BE2C (cell line): ENCODE results near the gene ZNF683.
"Not testable (repeated sequence)": the region's sequence is repeated elsewhere in the genome, so short reads cannot be mapped to it uniquely, and the experiment has no call there.

Experiments used
- DNase-seq: peaks from one replicate; pipeline ENCODE4 v3.0.0-alpha.2; 2020
- H3K27me3 ChIP-seq: fragments of 250-450 bp; sonication (Bioruptor Pico); 2 replicates; pipeline ENCODE4 v1.5.1; 2020; ENCODE audit warnings: mild to moderate bottlenecking
- H3K36me3 ChIP-seq: fragments of 250-450 bp; sonication (Bioruptor Pico); 2 replicates; pipeline ENCODE4 v1.5.1; 2020; ENCODE audit warnings: mild to moderate bottlenecking
- H3K4me1 ChIP-seq: fragments of 250-450 bp; sonication (Bioruptor Pico); 2 replicates; pipeline ENCODE4 v1.5.1; 2020
- H3K4me3 ChIP-seq: 2 replicates; pipeline ENCODE4 v1.5.1; 2011; ENCODE audit warnings: low read depth, low read length
- H3K9me3 ChIP-seq: fragments of 250-450 bp; sonication (Bioruptor Pico); 2 replicates; pipeline ENCODE4 v1.5.1; 2020
- TF ChIP-seq, protein P1 (sequence below): IDR thresholded peaks from 2 replicates; pipeline ENCODE4 v1.5.1; 2012; ENCODE audit warnings: mild to moderate bottlenecking, low read depth, low read length

The ZNF683 gene

DNA sequence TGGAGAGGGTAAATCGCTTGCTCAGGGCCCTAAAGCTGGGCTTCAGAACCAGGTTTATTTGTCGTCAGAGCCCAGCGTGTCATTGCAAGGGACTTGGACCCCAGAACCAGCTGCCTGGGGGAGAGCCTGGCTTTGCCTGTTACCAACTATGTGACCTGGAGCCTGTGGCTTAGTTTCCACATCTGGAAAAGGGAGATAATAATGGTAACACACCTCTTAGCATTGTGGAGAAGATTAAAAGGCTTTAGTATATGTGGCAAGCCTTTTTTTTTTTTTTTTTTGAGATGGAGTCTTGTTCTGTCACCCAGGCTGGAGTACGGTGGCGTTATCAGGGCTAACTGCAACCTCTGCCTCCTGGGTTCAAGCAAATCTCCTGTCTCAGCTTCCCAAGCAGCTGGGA, 42.3 kb downstream of the ZNF683 start:
- DNase-seq: no peak
- Histone ChIP-seq H3K9me3 (no peaks in the 10 kb centered on the region), H3K4me1 (no peaks in the 10 kb centered on the region), H3K4me3 (no peak overlapping the region), H3K36me3 (no peaks in the 10 kb centered on the region), H3K27me3 (no peaks in the 10 kb centered on the region)
- TF ChIP-seq, protein P1, sequence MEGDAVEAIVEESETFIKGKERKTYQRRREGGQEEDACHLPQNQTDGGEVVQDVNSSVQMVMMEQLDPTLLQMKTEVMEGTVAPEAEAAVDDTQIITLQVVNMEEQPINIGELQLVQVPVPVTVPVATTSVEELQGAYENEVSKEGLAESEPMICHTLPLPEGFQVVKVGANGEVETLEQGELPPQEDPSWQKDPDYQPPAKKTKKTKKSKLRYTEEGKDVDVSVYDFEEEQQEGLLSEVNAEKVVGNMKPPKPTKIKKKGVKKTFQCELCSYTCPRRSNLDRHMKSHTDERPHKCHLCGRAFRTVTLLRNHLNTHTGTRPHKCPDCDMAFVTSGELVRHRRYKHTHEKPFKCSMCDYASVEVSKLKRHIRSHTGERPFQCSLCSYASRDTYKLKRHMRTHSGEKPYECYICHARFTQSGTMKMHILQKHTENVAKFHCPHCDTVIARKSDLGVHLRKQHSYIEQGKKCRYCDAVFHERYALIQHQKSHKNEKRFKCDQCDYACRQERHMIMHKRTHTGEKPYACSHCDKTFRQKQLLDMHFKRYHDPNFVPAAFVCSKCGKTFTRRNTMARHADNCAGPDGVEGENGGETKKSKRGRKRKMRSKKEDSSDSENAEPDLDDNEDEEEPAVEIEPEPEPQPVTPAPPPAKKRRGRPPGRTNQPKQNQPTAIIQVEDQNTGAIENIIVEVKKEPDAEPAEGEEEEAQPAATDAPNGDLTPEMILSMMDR: no peak

DNA sequence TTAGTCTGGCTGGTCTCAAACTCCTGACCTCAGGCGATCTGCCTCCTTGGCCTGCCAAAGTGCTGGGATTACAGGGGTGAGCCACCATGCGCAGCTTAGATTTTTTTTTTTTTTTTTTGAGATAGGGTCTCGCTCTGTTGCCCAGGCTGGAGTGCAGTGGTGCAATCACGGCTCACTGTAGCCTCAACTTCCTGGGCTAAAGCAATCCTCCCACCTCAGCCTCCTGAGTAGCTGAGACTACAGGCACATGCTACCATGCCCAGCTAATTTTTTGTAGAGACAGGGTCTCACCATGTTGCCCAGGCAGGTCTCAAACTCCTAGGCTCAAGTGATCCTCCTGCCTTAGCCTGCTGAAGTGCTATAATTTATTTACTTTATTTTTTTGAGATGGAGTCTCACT, 43.2 kb downstream of the ZNF683 start:
- DNase-seq, H3K4me3 ChIP-seq, H3K27me3 ChIP-seq, H3K9me3 ChIP-seq, H3K36me3 ChIP-seq, H3K4me1 ChIP-seq: not testable (repeated sequence)

DNA sequence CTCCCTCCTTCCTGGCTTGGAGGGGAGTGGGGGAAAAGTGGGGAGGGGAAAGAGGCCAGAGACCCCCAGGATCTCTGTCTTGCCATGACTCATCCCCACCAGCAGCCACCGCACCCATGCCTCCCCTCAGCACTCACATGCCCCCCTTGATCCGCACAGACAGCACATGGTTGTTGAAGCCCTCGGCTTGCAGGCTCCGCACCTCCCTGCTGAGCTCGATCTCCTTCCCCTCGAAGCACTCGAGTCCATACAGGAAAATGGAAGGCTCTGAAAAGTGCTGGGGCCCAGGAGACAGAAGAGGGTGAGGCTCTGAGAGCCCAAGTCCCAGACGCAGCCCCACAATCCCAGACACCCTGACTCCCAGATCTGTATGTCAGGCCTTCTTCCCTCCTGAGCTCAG, 44.0 kb downstream of the ZNF683 start:
- TF ChIP-seq, protein P1: no peak

DNA sequence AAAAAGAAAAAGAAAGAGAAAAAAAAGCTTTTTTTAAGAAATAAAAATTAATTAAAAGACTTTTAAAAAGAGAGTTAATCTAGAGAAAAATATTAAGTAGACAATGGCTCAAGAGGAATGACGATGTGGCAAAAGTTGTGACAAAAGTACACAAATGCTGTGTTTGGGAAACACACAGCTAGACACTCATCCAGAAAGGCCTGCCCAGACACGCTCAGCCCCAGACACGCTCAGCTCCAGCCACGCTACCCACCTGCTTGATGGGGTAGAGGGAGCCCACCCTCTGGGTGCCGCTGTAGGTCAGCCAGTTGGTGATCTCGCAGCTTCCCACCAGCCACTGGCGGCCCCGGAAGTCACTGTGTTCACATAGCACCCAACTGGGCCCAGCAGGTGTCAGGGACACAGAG, 44.6 kb downstream of the ZNF683 start:
- TF ChIP-seq, protein P1: no peak
- DNase-seq: no peak

More for the DNA sequence above, 44.0 kb downstream of the ZNF683 start:
- no peaks in the 10 kb centered on the region for H3K9me3 ChIP-seq
- no peaks in the 10 kb centered on the region for H3K27me3 ChIP-seq
- DNase-seq: no peak
- no peaks in the 10 kb centered on the region for H3K36me3 ChIP-seq
- H3K4me1 ChIP-seq: no peaks in the 10 kb centered on the region
- H3K4me3 ChIP-seq: no peak overlapping the region

DNA sequence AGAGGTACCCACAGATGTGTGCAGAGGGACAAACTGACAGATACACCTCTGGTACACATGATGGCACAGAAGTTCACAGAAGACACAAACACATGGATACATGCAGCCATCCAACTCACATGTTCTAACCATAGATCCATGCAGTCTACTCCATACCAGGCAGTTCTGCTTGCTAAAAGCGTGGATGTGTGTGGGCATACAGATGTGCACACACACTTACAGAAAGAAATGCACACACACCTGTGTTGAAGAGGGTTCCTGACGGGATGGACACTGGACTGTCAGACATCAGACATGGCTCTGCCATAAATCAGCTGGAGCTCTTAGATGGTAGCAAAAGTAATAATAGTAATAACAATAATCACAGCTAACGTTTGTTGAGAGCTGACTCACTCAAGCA, 48.0 kb downstream of the ZNF683 start:
- Histone ChIP-seq H3K36me3 (no peaks in the 10 kb centered on the region), H3K27me3 (no peaks in the 10 kb centered on the region), H3K9me3 (no peaks in the 10 kb centered on the region), H3K4me1 (no peaks in the 10 kb centered on the region), H3K4me3 (no peak overlapping the region)
- DNase-seq: no peak
- TF ChIP-seq, protein P1: no peak

More for the DNA sequence above, 44.6 kb downstream of the ZNF683 start:
- Histone ChIP-seq H3K4me1 (no peaks in the 10 kb centered on the region), H3K4me3 (no peak overlapping the region), H3K27me3 (no peaks in the 10 kb centered on the region), H3K9me3 (no peaks in the 10 kb centered on the region), H3K36me3 (no peaks in the 10 kb centered on the region)

DNA sequence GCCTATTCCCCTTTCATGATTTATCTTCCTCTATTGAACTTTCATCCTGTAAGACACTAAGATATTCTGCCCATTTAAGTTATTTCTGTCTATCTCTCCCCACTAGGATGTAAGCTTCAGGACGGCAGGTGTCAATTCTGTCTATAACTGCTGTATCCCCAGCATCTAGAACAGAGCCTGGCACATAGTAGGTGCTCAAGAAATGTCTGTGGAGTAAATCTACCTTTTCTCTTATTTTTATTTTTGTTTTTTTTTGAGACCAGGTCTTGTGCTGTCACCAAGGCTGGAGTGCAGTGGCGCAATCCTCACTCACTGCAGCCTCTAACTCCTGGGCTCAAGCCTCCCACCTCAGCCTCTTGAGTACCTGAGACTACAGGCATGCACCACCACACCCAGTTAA, 49.2 kb downstream of the ZNF683 start:
- Histone ChIP-seq H3K27me3 (no peaks in the 10 kb centered on the region), H3K4me3 (no peak overlapping the region), H3K36me3 (no peaks in the 10 kb centered on the region), H3K9me3 (no peaks in the 10 kb centered on the region), H3K4me1 (no peaks in the 10 kb centered on the region)
- TF ChIP-seq, protein P1: no peak
- no peak for DNase-seq

DNA sequence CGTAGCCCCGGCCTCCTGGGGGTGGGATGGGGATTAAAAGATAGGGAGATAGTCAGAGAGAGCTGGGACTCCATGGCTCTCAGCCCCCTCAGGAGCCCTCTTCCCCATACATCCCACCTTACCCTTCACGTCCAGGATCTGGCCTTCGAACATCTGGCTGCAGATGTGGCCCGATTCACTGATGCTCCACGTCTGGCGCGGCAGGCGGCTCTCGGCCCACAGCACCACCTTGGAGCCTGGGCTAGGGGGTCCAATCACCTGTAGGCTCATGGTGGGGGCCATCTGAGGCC, 50.6 kb downstream of the ZNF683 start:
- DNase-seq: no peak
- Histone ChIP-seq H3K36me3 (no peaks in the 10 kb centered on the region), H3K27me3 (no peaks in the 10 kb centered on the region), H3K4me1 (no peaks in the 10 kb centered on the region), H3K9me3 (no peaks in the 10 kb centered on the region), H3K4me3 (no peak overlapping the region)
- TF ChIP-seq, protein P1: no peak
